ENCODE measurements around the gene SSX2IP.
"Not testable (repeated sequence)": the region's sequence is repeated elsewhere in the genome, so short reads cannot be mapped to it uniquely, and the experiment has no call there.

The SSX2IP gene

GRCh38 chr1:84621553-84621952 lies 68.7 kb downstream of the SSX2IP start:
- intact Hi-C loops (cut with DNase I), result loop anchor here (2.0 to 5.0 kb wide), 5 partner anchors 66 to 481 kb away; no protein-coding TSS in a partner anchor
- no peak for DNase-seq

- intact Hi-C loops (cut with DNase I), result loop anchor here (2.0 to 5.0 kb wide), 5 partner anchors 66 to 480 kb away; no protein-coding TSS in a partner anchor
- peak; percentile 41 to 97 (median 76) for DNase-seq
Measured at GRCh38 chr1:84620720-84621313, 69.4 kb downstream of the SSX2IP start.

- intact Hi-C loops (cut with DNase I), result loop anchor here (2.0 to 5.0 kb wide), 6 partner anchors 68 to 479 kb away; partner anchors contain the start of genes GNG5 and SPATA1
- no peak for DNase-seq
Measured at GRCh38 chr1:84619383-84620102, 70.7 kb downstream of the SSX2IP start.

- intact Hi-C loops (cut with DNase I), result no loop called here
Measured at GRCh38 chr1:84617349-84617748, 72.9 kb downstream of the SSX2IP start.

GRCh38 chr1:84615790-84616189 lies 74.5 kb downstream of the SSX2IP start:
- intact Hi-C loops (cut with DNase I), result no loop called here
- DNase-seq, result no peak

More at GRCh38 chr1:84617349-84617748, 72.9 kb downstream of the SSX2IP start:
- no peak for DNase-seq

- no peak for DNase-seq
- intact Hi-C loops (cut with DNase I), result no loop called here
Measured at GRCh38 chr1:84613887-84614286, 76.4 kb downstream of the SSX2IP start.

GRCh38 chr1:84613026-84613425 lies 77.2 kb downstream of the SSX2IP start:
- intact Hi-C loops (cut with DNase I), result no loop called here
- no peak for DNase-seq

- DNase-seq, result no peak
- intact Hi-C loops (cut with DNase I), result no loop called here
Measured at GRCh38 chr1:84611796-84612195, 78.5 kb downstream of the SSX2IP start.

GRCh38 chr1:84611091-84611490 lies 79.2 kb downstream of the SSX2IP start:
- intact Hi-C loops (cut with DNase I), result no loop called here
- DNase-seq, result no peak

GRCh38 chr1:84606977-84607376 lies 83.3 kb downstream of the SSX2IP start:
- DNase-seq, result no peak
- intact Hi-C loops (cut with DNase I), result no loop called here

GRCh38 chr1:84605157-84605556 lies 85.1 kb downstream of the SSX2IP start:
- no peak for DNase-seq
- intact Hi-C loops (cut with DNase I), result no loop called here

GRCh38 chr1:84603941-84604830 lies 86.1 kb downstream of the SSX2IP start:
- intact Hi-C loops (cut with DNase I), result no loop called here

GRCh38 chr1:84603223-84603622 lies 87.0 kb downstream of the SSX2IP start:
- DNase-seq, result no peak
- intact Hi-C loops (cut with DNase I), result no loop called here

More at GRCh38 chr1:84603941-84604830, 86.1 kb downstream of the SSX2IP start:
- peak in 2 of 10 donors; percentile 66 to 82 for DNase-seq

GRCh38 chr1:84600796-84601195 lies 89.5 kb downstream of the SSX2IP start:
- intact Hi-C loops (cut with DNase I), result no loop called here
- no peak for DNase-seq

GRCh38 chr1:84598846-84599741 lies 91.2 kb downstream of the SSX2IP start:
- intact Hi-C loops (cut with DNase I), result no loop called here
- no peak for DNase-seq

- no peak for DNase-seq
- intact Hi-C loops (cut with DNase I), result no loop called here
Measured at GRCh38 chr1:84598418-84598817, 91.8 kb downstream of the SSX2IP start.

GRCh38 chr1:84597011-84597410 lies 93.2 kb downstream of the SSX2IP start:
- intact Hi-C loops (cut with DNase I), result no loop called here
- no peak for DNase-seq

GRCh38 chr1:84594959-84595358 lies 95.3 kb downstream of the SSX2IP start:
- intact Hi-C loops (cut with DNase I); DNase-seq: not testable (repeated sequence)

Data from posterior cingulate gyrus (tissue), 11 donors.